IMR-90 (cell line): ENCODE measurements around the gene IL2. TPM values are rescaled to one million over a fixed set of nuclear protein-coding genes. Genes with fewer than 3 reads are reported as not detected.

Experiments used
- ATAC-seq: fragments of 200-7000 bp; cut with Tn5 transposase; 2 replicates; pipeline ENCODE4 v1.9.1; 2020; ENCODE audit warnings: low read depth, mild to moderate bottlenecking, moderate library complexity
- BruUV-seq: library from RNA; stranded (reverse); fragments of 400-500 nt; replicated peaks from 2 replicates; lab custom pipeline; 2021; lab: Mats Ljungman, UMichigan
- CTCF ChIA-PET: fragments of 300-600 bp; formaldehyde crosslinking; extraction: SDS; loops from one replicate; lab custom pipeline; 2021; ENCODE audit warnings: antibody characterized with exemption; lab: Yijun Ruan, JAX
- POLR2A ChIA-PET: fragments of 300-600 bp; sonication (Branson Sonifier 250); formaldehyde crosslinking; loops from one replicate; lab custom pipeline; 2022; ENCODE audit warnings: antibody characterized with exemption; ENCODE audit not compliant: unreplicated experiment; lab: Charles Lee
- DNase-seq: peaks from one replicate; pipeline ENCODE4 v3.0.0; 2013
- H2AFZ ChIP-seq: replicated peaks from 2 replicates; pipeline ENCODE3; 2013; ENCODE audit warnings: low read length, mild to moderate bottlenecking; ENCODE audit not compliant: poor library complexity
- H2AK5ac ChIP-seq: 2 replicates; pipeline ENCODE4 v1.6.1; 2013; ENCODE audit warnings: low read depth, low read length, inconsistent platforms
- H2AK9ac ChIP-seq: replicated peaks from 2 replicates; pipeline ENCODE3; 2013; ENCODE audit warnings: mild to moderate bottlenecking, low read depth, low read length, moderate library complexity; ENCODE audit not compliant: poor library complexity
- H2BK120ac ChIP-seq: 2 replicates; pipeline ENCODE4 v1.6.1; 2013; ENCODE audit warnings: low read depth, low read length, inconsistent platforms
- H2BK15ac ChIP-seq: 3 replicates; pipeline ENCODE4 v1.6.1; 2013; ENCODE audit warnings: low read depth, low read length, inconsistent platforms
- H2BK20ac ChIP-seq: 2 replicates; pipeline ENCODE4 v1.6.1; 2013; ENCODE audit warnings: low read depth, mild to moderate bottlenecking, inconsistent platforms, low read length, moderate library complexity
- H2BK5ac ChIP-seq: 2 replicates; pipeline ENCODE4 v1.6.1; 2013; ENCODE audit warnings: mild to moderate bottlenecking, low read depth, low read length, inconsistent platforms; ENCODE audit not compliant: poor library complexity, severe bottlenecking
- H3K14ac ChIP-seq: replicated peaks from 2 replicates; pipeline ENCODE4 v1.6.1; 2013; ENCODE audit warnings: low read depth, low read length, inconsistent platforms
- H3K18ac ChIP-seq: 2 replicates; pipeline ENCODE4 v1.6.1; 2013; ENCODE audit warnings: low read depth, low read length, control low read depth
- H3K23ac ChIP-seq: 2 replicates; pipeline ENCODE4 v1.6.1; 2013; ENCODE audit warnings: low read depth, low read length, inconsistent platforms
- H3K27ac ChIP-seq: 2 replicates; pipeline ENCODE4 v1.5.1; 2013; ENCODE audit warnings: mild to moderate bottlenecking, control low read depth, low read length; ENCODE audit not compliant: insufficient read depth
- H3K27me3 ChIP-seq: 2 replicates; pipeline ENCODE4 v1.6.1; 2013; ENCODE audit warnings: low read length; ENCODE audit not compliant: control insufficient read depth, insufficient read depth
- H3K36me3 ChIP-seq: 2 replicates; pipeline ENCODE4 v1.6.1; 2013; ENCODE audit warnings: low read length, mixed read lengths; ENCODE audit not compliant: control insufficient read depth, insufficient read depth
- H3K4ac ChIP-seq: 2 replicates; pipeline ENCODE4 v1.6.1; 2013; ENCODE audit warnings: low read depth, low read length, inconsistent platforms
- H3K4me1 ChIP-seq: 2 replicates; pipeline ENCODE4 v1.6.1; 2013; ENCODE audit warnings: low read length, mixed read lengths; ENCODE audit not compliant: control insufficient read depth, insufficient read depth
- H3K4me2 ChIP-seq: 2 replicates; pipeline ENCODE4 v1.6.1; 2013; ENCODE audit warnings: low read depth, mild to moderate bottlenecking, control low read depth, low read length, moderate library complexity
- H3K4me3 ChIP-seq: 2 replicates; pipeline ENCODE4 v1.5.1; 2013; ENCODE audit warnings: low read depth, mild to moderate bottlenecking, control low read depth, low read length, moderate library complexity; ENCODE audit not compliant: insufficient read depth
- H3K56ac ChIP-seq: 2 replicates; pipeline ENCODE4 v1.6.1; 2013; ENCODE audit warnings: low read length, inconsistent platforms; ENCODE audit not compliant: insufficient read depth; ENCODE audit errors: extremely low read depth
- H3K79me1 ChIP-seq, 2 experiments: 2 replicates each; pipeline ENCODE4 v1.6.1; 2013; ENCODE audit warnings: low read length in 2 of 2, inconsistent platforms in 1 of 2, low read depth in 1 of 2
- H3K9ac ChIP-seq: 2 replicates; pipeline ENCODE4 v1.6.1; 2013; ENCODE audit warnings: low read depth, low read length, control low read depth
- H3K9me1 ChIP-seq: 2 replicates; pipeline ENCODE4 v1.6.1; 2013; ENCODE audit warnings: low read length, inconsistent platforms; ENCODE audit not compliant: insufficient read depth
- H3K9me3 ChIP-seq: 2 replicates; pipeline ENCODE4 v1.6.1; 2013; ENCODE audit warnings: low read length; ENCODE audit not compliant: control insufficient read depth, insufficient read depth
- H4K20me1 ChIP-seq: 2 replicates; pipeline ENCODE4 v1.6.1; 2013; ENCODE audit warnings: low read length, inconsistent platforms; ENCODE audit not compliant: insufficient read depth
- H4K5ac ChIP-seq: 2 replicates; pipeline ENCODE4 v1.6.1; 2013; ENCODE audit warnings: mild to moderate bottlenecking, low read depth, low read length, control low read depth
- H4K8ac ChIP-seq, 2 experiments: 2 replicates each; pipeline ENCODE4 v1.6.1; 2013; ENCODE audit warnings: low read depth in 2 of 2, low read length in 2 of 2, control low read depth in 1 of 2, inconsistent platforms in 1 of 2
- H4K91ac ChIP-seq: 2 replicates; pipeline ENCODE4 v1.6.1; 2013; ENCODE audit warnings: low read depth, low read length, inconsistent platforms; ENCODE audit not compliant: insufficient read depth
- BHLHE40 ChIP-seq: fragments of 150-350 bp; IDR thresholded peaks from 2 replicates; pipeline ENCODE4 v1.6.1; 2016; ENCODE audit warnings: mild to moderate bottlenecking, low read depth, low read length
- ELK1 ChIP-seq: fragments of 150-350 bp; IDR thresholded peaks from 2 replicates; pipeline ENCODE4 v1.6.1; 2016; ENCODE audit warnings: low read depth, mild to moderate bottlenecking, low read length, moderate library complexity, borderline replicate concordance
- FOS ChIP-seq: fragments of 150-350 bp; IDR thresholded peaks from 2 replicates; pipeline ENCODE4 v1.6.1; 2016; ENCODE audit warnings: low read depth, low read length
- MAFK ChIP-seq: IDR thresholded peaks from 2 replicates; pipeline ENCODE4 v1.6.1; 2012; ENCODE audit warnings: low read depth, low read length, improper control_type of control experiment
- MAZ ChIP-seq: IDR thresholded peaks from 2 replicates; pipeline ENCODE4 v1.6.1; 2012; ENCODE audit warnings: low read depth, mild to moderate bottlenecking, low read length, improper control_type of control experiment, moderate library complexity, borderline replicate concordance
- MXI1 ChIP-seq: IDR thresholded peaks from 2 replicates; pipeline ENCODE4 v1.6.1; 2012; ENCODE audit warnings: low read depth, mild to moderate bottlenecking, low read length, moderate library complexity, borderline replicate concordance
- RAD21 ChIP-seq: IDR thresholded peaks from 2 replicates; pipeline ENCODE4 v1.6.1; 2012; ENCODE audit warnings: low read length, improper control_type of control experiment
- RFX5 ChIP-seq: IDR thresholded peaks from 2 replicates; pipeline ENCODE4 v1.8.0; 2012; ENCODE audit warnings: low read depth, mild to moderate bottlenecking, low read length, moderate library complexity
- SMC3 ChIP-seq: fragments of 150-350 bp; IDR thresholded peaks from 2 replicates; pipeline ENCODE4 v1.6.1; 2016; ENCODE audit warnings: low read depth, mild to moderate bottlenecking, antibody characterized with exemption, low read length, moderate library complexity
- USF2 ChIP-seq: fragments of 150-350 bp; IDR thresholded peaks from 2 replicates; pipeline ENCODE4 v1.6.1; 2017; ENCODE audit warnings: mild to moderate bottlenecking, antibody characterized with exemption, low read length, low read depth
- WGBS, 2 experiments: methylation state at CpG; one replicate each; pipeline versions ENCODE4 v1.1.5 to v1.1.7; 2013; ENCODE audit warnings: missing lambda C conversion rate in 2 of 2; ENCODE audit not compliant: insufficient read length in 1 of 2; ENCODE audit errors: extremely low coverage in 2 of 2; 5-methylcytosine and 5-hydroxymethylcytosine counted together
- dilution Hi-C: fragments of 300-500 bp; cut with HindIII; formaldehyde crosslinking; loops from one replicate; pipeline ENCODE4 v1.14.3; 2018; ENCODE audit warnings: low sequenced_read_pairs; ENCODE audit not compliant: unreplicated experiment
- in situ Hi-C: fragments of 300-500 bp; cut with MboI; formaldehyde crosslinking; loops from 3 replicates; pipeline ENCODE4 v1.14.3; 2019; ENCODE audit warnings: low sequenced_read_pairs, inconsistent platforms, mixed read lengths
- intact Hi-C: fragments of 100-400 bp; cut with micrococcal nuclease; formaldehyde crosslinking; loops from 2 replicates; pipeline ENCODE4 v1.10.0; 2022
- polyA plus RNA-seq, 3 experiments: library from polyadenylated mRNA; depleted of rRNA; stranded (reverse); fragments of >200 nt; gene quantifications; 2 replicates each; pipeline ENCODE4 v1.2.3, GENCODE V29; 2012; ENCODE audit warnings: low replicate concordance in 1 of 3
- total RNA-seq: library from RNA; depleted of rRNA; stranded (reverse); fragments of >200 nt; gene quantifications from 2 replicates; pipeline ENCODE4 v1.2.3, GENCODE V29; 2012
- TF ChIP-seq, protein P1 (sequence below): conservative IDR thresholded peaks from 2 replicates; pipeline ENCODE4 v1.5.1; 2012; ENCODE audit warnings: mild to moderate bottlenecking, low read depth, low read length, improper control_type of control experiment

The IL2 gene
- total and polyA plus RNA-seq, 2 of the 4 experiments (the other 2 are of a cell fraction) = not detected

DNA sequence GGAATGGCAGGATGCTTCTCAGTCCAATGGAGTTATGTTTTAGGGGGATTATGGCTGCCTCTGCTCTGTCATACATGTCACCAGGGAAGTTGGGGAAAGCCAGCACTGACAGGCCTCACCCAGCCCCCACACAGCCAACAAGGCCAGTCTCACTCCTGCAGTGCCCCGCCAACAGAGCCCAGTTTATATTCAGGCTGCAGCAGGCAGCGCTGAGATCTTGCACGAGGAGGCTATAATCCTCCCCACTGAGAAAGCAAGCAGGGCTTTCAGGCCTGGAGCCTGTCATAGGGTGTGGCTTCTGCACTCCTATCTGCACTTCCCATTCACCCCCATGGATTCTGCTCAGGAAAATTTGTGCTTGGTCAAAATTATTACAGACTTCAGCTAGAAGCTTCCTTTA, 52.7 kb downstream of the IL2 start:
- dilution Hi-C loops = no loop called here
- intact Hi-C loops = no loop called here
- BruUV-seq = no TSS peak
- DNase-seq (no peak), ATAC-seq (no peak)
- Histone ChIP-seq H3K14ac (no peak overlapping the region), H2BK5ac (no peak overlapping the region), H2AFZ (no peak overlapping the region), H3K4me1 (no peaks in the 10 kb centered on the region), H3K18ac (no peak overlapping the region), H2BK120ac (no peak overlapping the region), H3K4ac (no peak overlapping the region), H2AK9ac (no peak overlapping the region), H3K56ac (no peak overlapping the region), H3K9me3 (no peaks in the 10 kb centered on the region), H3K4me3 (no peak overlapping the region), H2BK15ac (no peak overlapping the region), H4K8ac (no peak overlapping the region), H3K79me1 (no peaks in the 10 kb centered on the region), H3K23ac (no peak overlapping the region), H4K20me1 (no peaks in the 10 kb centered on the region), H3K9me1 (no peaks in the 10 kb centered on the region), H4K91ac (no peak overlapping the region), H3K9ac (no peak overlapping the region), H3K4me2 (no peak overlapping the region), H3K36me3 (no peaks in the 10 kb centered on the region), H2AK5ac (no peak overlapping the region), H2BK20ac (no peak overlapping the region), H3K27me3 (peaks cover 4% of the 10 kb centered on the region), H4K5ac (no peak overlapping the region), H3K27ac (no peak overlapping the region)
- POLR2A ChIA-PET = interaction anchor here (0.6 kb wide), 1 partner anchor 9 kb away, joined by 4 read pairs; no protein-coding TSS in a partner anchor
- CTCF ChIA-PET = interaction anchor here (0.6 kb wide), 1 partner anchor 11 kb away, joined by 6 read pairs; no protein-coding TSS in a partner anchor
- WGBS, 2 experiments = no CpG with 5 or more reads among the region's 3 CpGs
- in situ Hi-C loops = no loop called here
- no peak for TF ChIP-seq MXI1
- TF ChIP-seq RAD21 = no peak
- TF ChIP-seq ELK1 = no peak
- TF ChIP-seq, protein P1, sequence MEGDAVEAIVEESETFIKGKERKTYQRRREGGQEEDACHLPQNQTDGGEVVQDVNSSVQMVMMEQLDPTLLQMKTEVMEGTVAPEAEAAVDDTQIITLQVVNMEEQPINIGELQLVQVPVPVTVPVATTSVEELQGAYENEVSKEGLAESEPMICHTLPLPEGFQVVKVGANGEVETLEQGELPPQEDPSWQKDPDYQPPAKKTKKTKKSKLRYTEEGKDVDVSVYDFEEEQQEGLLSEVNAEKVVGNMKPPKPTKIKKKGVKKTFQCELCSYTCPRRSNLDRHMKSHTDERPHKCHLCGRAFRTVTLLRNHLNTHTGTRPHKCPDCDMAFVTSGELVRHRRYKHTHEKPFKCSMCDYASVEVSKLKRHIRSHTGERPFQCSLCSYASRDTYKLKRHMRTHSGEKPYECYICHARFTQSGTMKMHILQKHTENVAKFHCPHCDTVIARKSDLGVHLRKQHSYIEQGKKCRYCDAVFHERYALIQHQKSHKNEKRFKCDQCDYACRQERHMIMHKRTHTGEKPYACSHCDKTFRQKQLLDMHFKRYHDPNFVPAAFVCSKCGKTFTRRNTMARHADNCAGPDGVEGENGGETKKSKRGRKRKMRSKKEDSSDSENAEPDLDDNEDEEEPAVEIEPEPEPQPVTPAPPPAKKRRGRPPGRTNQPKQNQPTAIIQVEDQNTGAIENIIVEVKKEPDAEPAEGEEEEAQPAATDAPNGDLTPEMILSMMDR = no peak
- no peak for TF ChIP-seq SMC3
- no peak for TF ChIP-seq FOS
- TF ChIP-seq USF2 = no peak
- no peak for TF ChIP-seq RFX5
- TF ChIP-seq MAZ = no peak
- TF ChIP-seq MAFK = no peak
- TF ChIP-seq BHLHE40 = no peak
